ENCODE measurements around the gene GATA2. TPM values are rescaled to one million over a fixed set of nuclear protein-coding genes. Genes with fewer than 3 reads are reported as not detected.

Gene GATA2
- total and polyA plus RNA-seq, 2 of the 8 experiments (the other 6 are each of a cell fraction or from before 2014, with no cell fraction given), result 0.03 to 0.30 TPM

DNA sequence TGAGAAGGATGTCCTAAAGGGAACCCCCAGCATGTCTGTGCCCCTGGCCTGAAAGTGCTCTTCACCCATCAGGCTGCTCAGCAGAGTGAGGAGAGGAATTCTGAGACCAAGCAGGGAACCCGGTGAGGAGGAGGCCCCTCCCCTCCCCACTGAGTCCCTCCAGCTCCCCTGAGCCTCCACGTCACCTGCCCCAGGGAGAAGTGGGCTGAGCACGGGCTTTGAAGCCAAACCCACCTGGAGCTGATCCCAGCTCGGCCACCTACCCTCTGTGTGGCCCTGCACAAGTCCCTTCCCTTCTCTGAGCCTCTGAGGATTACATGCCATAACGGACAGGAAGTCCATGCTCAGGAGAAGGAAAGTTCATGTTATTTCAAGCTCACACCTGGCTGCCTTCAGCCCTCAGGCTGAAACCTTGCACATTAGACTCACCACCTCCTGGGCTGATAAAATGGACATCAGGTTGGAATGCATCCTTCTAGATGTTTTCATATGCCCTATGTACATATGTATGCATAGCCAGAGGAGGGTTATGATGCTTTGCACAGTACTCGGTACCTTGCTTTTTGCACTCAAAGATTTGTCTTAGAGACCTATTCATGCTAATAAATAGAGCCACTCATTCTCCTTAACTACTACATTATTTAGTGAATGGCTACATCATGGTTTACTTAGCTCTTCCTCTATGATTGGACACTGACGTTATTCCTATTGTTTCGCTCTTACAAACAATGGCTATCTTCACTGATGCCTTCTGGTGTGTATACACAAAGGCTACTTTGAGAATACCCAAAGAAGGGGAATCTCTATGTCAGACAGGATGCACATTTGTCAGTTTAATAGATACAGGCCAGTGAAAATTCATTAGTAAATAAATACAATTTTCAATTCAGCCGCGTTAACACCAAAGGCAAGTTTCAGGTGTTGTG is 31.6 kb upstream of the GATA2 start (continued):
- TF ChIP-seq, protein P1, sequence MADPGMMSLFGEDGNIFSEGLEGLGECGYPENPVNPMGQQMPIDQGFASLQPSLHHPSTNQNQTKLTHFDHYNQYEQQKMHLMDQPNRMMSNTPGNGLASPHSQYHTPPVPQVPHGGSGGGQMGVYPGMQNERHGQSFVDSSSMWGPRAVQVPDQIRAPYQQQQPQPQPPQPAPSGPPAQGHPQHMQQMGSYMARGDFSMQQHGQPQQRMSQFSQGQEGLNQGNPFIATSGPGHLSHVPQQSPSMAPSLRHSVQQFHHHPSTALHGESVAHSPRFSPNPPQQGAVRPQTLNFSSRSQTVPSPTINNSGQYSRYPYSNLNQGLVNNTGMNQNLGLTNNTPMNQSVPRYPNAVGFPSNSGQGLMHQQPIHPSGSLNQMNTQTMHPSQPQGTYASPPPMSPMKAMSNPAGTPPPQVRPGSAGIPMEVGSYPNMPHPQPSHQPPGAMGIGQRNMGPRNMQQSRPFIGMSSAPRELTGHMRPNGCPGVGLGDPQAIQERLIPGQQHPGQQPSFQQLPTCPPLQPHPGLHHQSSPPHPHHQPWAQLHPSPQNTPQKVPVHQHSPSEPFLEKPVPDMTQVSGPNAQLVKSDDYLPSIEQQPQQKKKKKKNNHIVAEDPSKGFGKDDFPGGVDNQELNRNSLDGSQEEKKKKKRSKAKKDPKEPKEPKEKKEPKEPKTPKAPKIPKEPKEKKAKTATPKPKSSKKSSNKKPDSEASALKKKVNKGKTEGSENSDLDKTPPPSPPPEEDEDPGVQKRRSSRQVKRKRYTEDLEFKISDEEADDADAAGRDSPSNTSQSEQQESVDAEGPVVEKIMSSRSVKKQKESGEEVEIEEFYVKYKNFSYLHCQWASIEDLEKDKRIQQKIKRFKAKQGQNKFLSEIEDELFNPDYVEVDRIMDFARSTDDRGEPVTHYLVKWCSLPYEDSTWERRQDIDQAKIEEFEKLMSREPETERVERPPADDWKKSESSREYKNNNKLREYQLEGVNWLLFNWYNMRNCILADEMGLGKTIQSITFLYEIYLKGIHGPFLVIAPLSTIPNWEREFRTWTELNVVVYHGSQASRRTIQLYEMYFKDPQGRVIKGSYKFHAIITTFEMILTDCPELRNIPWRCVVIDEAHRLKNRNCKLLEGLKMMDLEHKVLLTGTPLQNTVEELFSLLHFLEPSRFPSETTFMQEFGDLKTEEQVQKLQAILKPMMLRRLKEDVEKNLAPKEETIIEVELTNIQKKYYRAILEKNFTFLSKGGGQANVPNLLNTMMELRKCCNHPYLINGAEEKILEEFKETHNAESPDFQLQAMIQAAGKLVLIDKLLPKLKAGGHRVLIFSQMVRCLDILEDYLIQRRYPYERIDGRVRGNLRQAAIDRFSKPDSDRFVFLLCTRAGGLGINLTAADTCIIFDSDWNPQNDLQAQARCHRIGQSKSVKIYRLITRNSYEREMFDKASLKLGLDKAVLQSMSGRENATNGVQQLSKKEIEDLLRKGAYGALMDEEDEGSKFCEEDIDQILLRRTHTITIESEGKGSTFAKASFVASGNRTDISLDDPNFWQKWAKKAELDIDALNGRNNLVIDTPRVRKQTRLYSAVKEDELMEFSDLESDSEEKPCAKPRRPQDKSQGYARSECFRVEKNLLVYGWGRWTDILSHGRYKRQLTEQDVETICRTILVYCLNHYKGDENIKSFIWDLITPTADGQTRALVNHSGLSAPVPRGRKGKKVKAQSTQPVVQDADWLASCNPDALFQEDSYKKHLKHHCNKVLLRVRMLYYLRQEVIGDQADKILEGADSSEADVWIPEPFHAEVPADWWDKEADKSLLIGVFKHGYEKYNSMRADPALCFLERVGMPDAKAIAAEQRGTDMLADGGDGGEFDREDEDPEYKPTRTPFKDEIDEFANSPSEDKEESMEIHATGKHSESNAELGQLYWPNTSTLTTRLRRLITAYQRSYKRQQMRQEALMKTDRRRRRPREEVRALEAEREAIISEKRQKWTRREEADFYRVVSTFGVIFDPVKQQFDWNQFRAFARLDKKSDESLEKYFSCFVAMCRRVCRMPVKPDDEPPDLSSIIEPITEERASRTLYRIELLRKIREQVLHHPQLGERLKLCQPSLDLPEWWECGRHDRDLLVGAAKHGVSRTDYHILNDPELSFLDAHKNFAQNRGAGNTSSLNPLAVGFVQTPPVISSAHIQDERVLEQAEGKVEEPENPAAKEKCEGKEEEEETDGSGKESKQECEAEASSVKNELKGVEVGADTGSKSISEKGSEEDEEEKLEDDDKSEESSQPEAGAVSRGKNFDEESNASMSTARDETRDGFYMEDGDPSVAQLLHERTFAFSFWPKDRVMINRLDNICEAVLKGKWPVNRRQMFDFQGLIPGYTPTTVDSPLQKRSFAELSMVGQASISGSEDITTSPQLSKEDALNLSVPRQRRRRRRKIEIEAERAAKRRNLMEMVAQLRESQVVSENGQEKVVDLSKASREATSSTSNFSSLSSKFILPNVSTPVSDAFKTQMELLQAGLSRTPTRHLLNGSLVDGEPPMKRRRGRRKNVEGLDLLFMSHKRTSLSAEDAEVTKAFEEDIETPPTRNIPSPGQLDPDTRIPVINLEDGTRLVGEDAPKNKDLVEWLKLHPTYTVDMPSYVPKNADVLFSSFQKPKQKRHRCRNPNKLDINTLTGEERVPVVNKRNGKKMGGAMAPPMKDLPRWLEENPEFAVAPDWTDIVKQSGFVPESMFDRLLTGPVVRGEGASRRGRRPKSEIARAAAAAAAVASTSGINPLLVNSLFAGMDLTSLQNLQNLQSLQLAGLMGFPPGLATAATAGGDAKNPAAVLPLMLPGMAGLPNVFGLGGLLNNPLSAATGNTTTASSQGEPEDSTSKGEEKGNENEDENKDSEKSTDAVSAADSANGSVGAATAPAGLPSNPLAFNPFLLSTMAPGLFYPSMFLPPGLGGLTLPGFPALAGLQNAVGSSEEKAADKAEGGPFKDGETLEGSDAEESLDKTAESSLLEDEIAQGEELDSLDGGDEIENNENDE (IDR thresholded peaks at IDR 0.05; ENCODE audit: insufficient replicate concordance, low read length), result no peak
- no peak for TF ChIP-seq FOSL1 (IDR thresholded peaks at IDR 0.05; ENCODE audit: insufficient read depth, low read depth, low read length)
- TF ChIP-seq TEAD4 (IDR thresholded peaks at IDR 0.05; ENCODE audit: low read depth, low read length), result no peak
- TF ChIP-seq JUN (IDR thresholded peaks at IDR 0.05; ENCODE audit: low read depth, low read length), result no peak
- TF ChIP-seq CBX5 (IDR thresholded peaks at IDR 0.05; ENCODE audit: low read depth, low read length), result no peak
- no peak for TF ChIP-seq EGR1 (IDR thresholded peaks at IDR 0.05; ENCODE audit: borderline replicate concordance, low read depth, low read length)
- TF ChIP-seq PHF8 (conservative IDR thresholded peaks at IDR 0.05; ENCODE audit: low read depth, low read length), result no peak
